IMR-90 (cell line): Measurements from ENCODE around the gene TARDBP. TPM values are rescaled to one million over a fixed set of nuclear protein-coding genes. Genes with fewer than 3 reads are reported as not detected.
A peak's percentile ranks its signal among the peaks of the same experiment; 100 is the strongest.

Source experiments
- ATAC-seq: fragments of 200-7000 bp; cut with Tn5 transposase; 2 replicates; pipeline ENCODE4 v1.9.1; 2020; ENCODE audit warnings: low read depth, mild to moderate bottlenecking, moderate library complexity
- BruUV-seq: library from RNA; stranded (reverse); fragments of 400-500 nt; replicated peaks from 2 replicates; lab custom pipeline; 2021; lab: Mats Ljungman, UMichigan
- CTCF ChIA-PET: fragments of 300-600 bp; formaldehyde crosslinking; extraction: SDS; loops from one replicate; lab custom pipeline; 2021; ENCODE audit warnings: antibody characterized with exemption; lab: Yijun Ruan, JAX
- POLR2A ChIA-PET: fragments of 300-600 bp; sonication (Branson Sonifier 250); formaldehyde crosslinking; loops from one replicate; lab custom pipeline; 2022; ENCODE audit warnings: antibody characterized with exemption; ENCODE audit not compliant: unreplicated experiment; lab: Charles Lee
- DNase-seq: peaks from one replicate; pipeline ENCODE4 v3.0.0; 2013
- H2AFZ ChIP-seq: replicated peaks from 2 replicates; pipeline ENCODE3; 2013; ENCODE audit warnings: low read length, mild to moderate bottlenecking; ENCODE audit not compliant: poor library complexity
- H2AK5ac ChIP-seq: 2 replicates; pipeline ENCODE4 v1.6.1; 2013; ENCODE audit warnings: low read depth, low read length, inconsistent platforms
- H2AK9ac ChIP-seq: replicated peaks from 2 replicates; pipeline ENCODE3; 2013; ENCODE audit warnings: mild to moderate bottlenecking, low read depth, low read length, moderate library complexity; ENCODE audit not compliant: poor library complexity
- H2BK120ac ChIP-seq: 2 replicates; pipeline ENCODE4 v1.6.1; 2013; ENCODE audit warnings: low read depth, low read length, inconsistent platforms
- H2BK15ac ChIP-seq: 3 replicates; pipeline ENCODE4 v1.6.1; 2013; ENCODE audit warnings: low read depth, low read length, inconsistent platforms
- H2BK20ac ChIP-seq: 2 replicates; pipeline ENCODE4 v1.6.1; 2013; ENCODE audit warnings: low read depth, mild to moderate bottlenecking, inconsistent platforms, low read length, moderate library complexity
- H2BK5ac ChIP-seq: 2 replicates; pipeline ENCODE4 v1.6.1; 2013; ENCODE audit warnings: mild to moderate bottlenecking, low read depth, low read length, inconsistent platforms; ENCODE audit not compliant: poor library complexity, severe bottlenecking
- H3K14ac ChIP-seq: replicated peaks from 2 replicates; pipeline ENCODE4 v1.6.1; 2013; ENCODE audit warnings: low read depth, low read length, inconsistent platforms
- H3K18ac ChIP-seq: 2 replicates; pipeline ENCODE4 v1.6.1; 2013; ENCODE audit warnings: low read depth, low read length, control low read depth
- H3K23ac ChIP-seq: 2 replicates; pipeline ENCODE4 v1.6.1; 2013; ENCODE audit warnings: low read depth, low read length, inconsistent platforms
- H3K27ac ChIP-seq: 2 replicates; pipeline ENCODE4 v1.5.1; 2013; ENCODE audit warnings: mild to moderate bottlenecking, control low read depth, low read length; ENCODE audit not compliant: insufficient read depth
- H3K27me3 ChIP-seq: 2 replicates; pipeline ENCODE4 v1.6.1; 2013; ENCODE audit warnings: low read length; ENCODE audit not compliant: control insufficient read depth, insufficient read depth
- H3K36me3 ChIP-seq: 2 replicates; pipeline ENCODE4 v1.6.1; 2013; ENCODE audit warnings: low read length, mixed read lengths; ENCODE audit not compliant: control insufficient read depth, insufficient read depth
- H3K4ac ChIP-seq: 2 replicates; pipeline ENCODE4 v1.6.1; 2013; ENCODE audit warnings: low read depth, low read length, inconsistent platforms
- H3K4me1 ChIP-seq: 2 replicates; pipeline ENCODE4 v1.6.1; 2013; ENCODE audit warnings: low read length, mixed read lengths; ENCODE audit not compliant: control insufficient read depth, insufficient read depth
- H3K4me2 ChIP-seq: 2 replicates; pipeline ENCODE4 v1.6.1; 2013; ENCODE audit warnings: low read depth, mild to moderate bottlenecking, control low read depth, low read length, moderate library complexity
- H3K4me3 ChIP-seq: 2 replicates; pipeline ENCODE4 v1.5.1; 2013; ENCODE audit warnings: low read depth, mild to moderate bottlenecking, control low read depth, low read length, moderate library complexity; ENCODE audit not compliant: insufficient read depth
- H3K56ac ChIP-seq: 2 replicates; pipeline ENCODE4 v1.6.1; 2013; ENCODE audit warnings: low read length, inconsistent platforms; ENCODE audit not compliant: insufficient read depth; ENCODE audit errors: extremely low read depth
- H3K79me1 ChIP-seq, 2 experiments: 2 replicates each; pipeline ENCODE4 v1.6.1; 2013; ENCODE audit warnings: low read length in 2 of 2, inconsistent platforms in 1 of 2, low read depth in 1 of 2
- H3K9ac ChIP-seq: 2 replicates; pipeline ENCODE4 v1.6.1; 2013; ENCODE audit warnings: low read depth, low read length, control low read depth
- H3K9me1 ChIP-seq: 2 replicates; pipeline ENCODE4 v1.6.1; 2013; ENCODE audit warnings: low read length, inconsistent platforms; ENCODE audit not compliant: insufficient read depth
- H3K9me3 ChIP-seq: 2 replicates; pipeline ENCODE4 v1.6.1; 2013; ENCODE audit warnings: low read length; ENCODE audit not compliant: control insufficient read depth, insufficient read depth
- H4K20me1 ChIP-seq: 2 replicates; pipeline ENCODE4 v1.6.1; 2013; ENCODE audit warnings: low read length, inconsistent platforms; ENCODE audit not compliant: insufficient read depth
- H4K5ac ChIP-seq: 2 replicates; pipeline ENCODE4 v1.6.1; 2013; ENCODE audit warnings: mild to moderate bottlenecking, low read depth, low read length, control low read depth
- H4K8ac ChIP-seq, 2 experiments: 2 replicates each; pipeline ENCODE4 v1.6.1; 2013; ENCODE audit warnings: low read depth in 2 of 2, low read length in 2 of 2, control low read depth in 1 of 2, inconsistent platforms in 1 of 2
- H4K91ac ChIP-seq: 2 replicates; pipeline ENCODE4 v1.6.1; 2013; ENCODE audit warnings: low read depth, low read length, inconsistent platforms; ENCODE audit not compliant: insufficient read depth
- MAZ ChIP-seq: IDR thresholded peaks from 2 replicates; pipeline ENCODE4 v1.6.1; 2012; ENCODE audit warnings: low read depth, mild to moderate bottlenecking, low read length, improper control_type of control experiment, moderate library complexity, borderline replicate concordance
- RFX5 ChIP-seq: IDR thresholded peaks from 2 replicates; pipeline ENCODE4 v1.8.0; 2012; ENCODE audit warnings: low read depth, mild to moderate bottlenecking, low read length, moderate library complexity
- WGBS, 2 experiments: methylation state at CpG; one replicate each; pipeline versions ENCODE4 v1.1.5 to v1.1.7; 2013; ENCODE audit warnings: missing lambda C conversion rate in 2 of 2; ENCODE audit not compliant: insufficient read length in 1 of 2; ENCODE audit errors: extremely low coverage in 2 of 2; 5-methylcytosine and 5-hydroxymethylcytosine counted together
- dilution Hi-C: fragments of 300-500 bp; cut with HindIII; formaldehyde crosslinking; loops from one replicate; pipeline ENCODE4 v1.14.3; 2018; ENCODE audit warnings: low sequenced_read_pairs; ENCODE audit not compliant: unreplicated experiment
- in situ Hi-C: fragments of 300-500 bp; cut with MboI; formaldehyde crosslinking; loops from 3 replicates; pipeline ENCODE4 v1.14.3; 2019; ENCODE audit warnings: low sequenced_read_pairs, inconsistent platforms, mixed read lengths
- intact Hi-C: fragments of 100-400 bp; cut with micrococcal nuclease; formaldehyde crosslinking; loops from 2 replicates; pipeline ENCODE4 v1.10.0; 2022
- polyA plus RNA-seq, 3 experiments: library from polyadenylated mRNA; depleted of rRNA; stranded (reverse); fragments of >200 nt; gene quantifications; 2 replicates each; pipeline ENCODE4 v1.2.3, GENCODE V29; 2012; ENCODE audit warnings: low replicate concordance in 1 of 3
- total RNA-seq: library from RNA; depleted of rRNA; stranded (reverse); fragments of >200 nt; gene quantifications from 2 replicates; pipeline ENCODE4 v1.2.3, GENCODE V29; 2012

Gene TARDBP
- total and polyA plus RNA-seq, 2 of the 4 experiments (the other 2 are of a cell fraction): 36.7 to 161 TPM

DNA sequence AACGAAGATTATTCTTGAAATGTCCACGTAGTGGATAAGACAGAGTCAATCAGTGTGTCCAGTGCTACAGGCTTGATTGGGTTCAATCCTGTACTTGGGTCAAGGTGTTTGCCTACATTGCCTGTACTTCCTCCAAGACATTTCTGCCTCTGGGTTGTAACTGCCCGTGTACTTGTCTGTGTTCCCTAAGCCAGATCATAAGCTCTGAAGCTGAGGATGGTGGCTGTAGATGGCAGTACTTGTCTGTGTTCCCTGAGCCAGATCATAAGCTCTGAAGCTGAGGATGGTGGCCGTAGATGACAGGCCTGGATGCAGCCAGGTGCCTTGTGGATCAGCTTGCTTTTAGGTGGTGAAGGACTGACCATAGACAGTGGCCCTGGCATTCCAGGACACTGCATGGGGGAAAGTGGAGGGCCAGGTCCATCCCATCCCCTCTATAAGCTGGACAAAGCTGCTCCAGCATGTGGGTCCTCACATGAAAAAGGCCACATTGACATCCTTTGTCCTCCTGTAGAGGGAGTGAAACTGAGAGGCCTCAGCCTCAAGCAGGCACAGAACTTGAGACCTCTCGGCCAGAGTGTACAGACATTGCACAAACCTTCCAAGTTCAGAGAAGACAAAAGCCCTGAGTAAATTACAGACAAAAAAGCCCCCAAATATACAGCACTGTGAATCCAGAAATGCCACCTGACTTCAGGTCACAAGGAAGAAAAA is 49.4 kb downstream of the TARDBP start:
- no peak overlapping the region for H2BK120ac ChIP-seq
- peak overlapping the region; percentile 41 for H3K23ac ChIP-seq
- H3K4me3 ChIP-seq: no peak overlapping the region
- H3K9me1 ChIP-seq: peaks cover 8% of the 10 kb centered on the region; the same call in 1 of the 2 replicates
- H4K5ac ChIP-seq: no peak overlapping the region
- ChIA-PET CTCF (interaction anchor here (1.7 kb wide), 1 partner anchor 24 kb away, joined by 9 read pairs; no protein-coding TSS in a partner anchor), POLR2A (no interaction called here)
- H3K18ac ChIP-seq: no peak overlapping the region
- no peak for ATAC-seq
- dilution Hi-C loops: no loop called here
- peaks cover 28 to 46% of the 10 kb centered on the region in 2 experiments for H3K79me1 ChIP-seq
- H2BK20ac ChIP-seq: no peak overlapping the region
- H3K27ac ChIP-seq: no peak overlapping the region
- H4K20me1 ChIP-seq: no peaks in the 10 kb centered on the region; the same call in 1 of the 2 replicates
- TF ChIP-seq RFX5: no peak
- no peak for TF ChIP-seq MAZ
- no peak overlapping the region for H4K91ac ChIP-seq
- peaks cover 30% of the 10 kb centered on the region for H3K36me3 ChIP-seq
- peak overlapping the region; percentile 33 for H2AK9ac ChIP-seq
- DNase-seq: no peak
- intact Hi-C loops: no loop called here
- peak overlapping the region; percentile 22; the same call in 1 of the 2 replicates for H2AK5ac ChIP-seq
- no peak overlapping the region for H3K4ac ChIP-seq
- peak overlapping the region; percentile 40 for H2AFZ ChIP-seq
- H3K4me1 ChIP-seq: peaks cover 8% of the 10 kb centered on the region
- no peak overlapping the region for H3K9ac ChIP-seq
- no peaks in the 10 kb centered on the region for H3K9me3 ChIP-seq
- no peak overlapping the region for H3K4me2 ChIP-seq
- H3K14ac ChIP-seq: no peak overlapping the region
- H3K56ac ChIP-seq: no peak overlapping the region
- H3K27me3 ChIP-seq: no peaks in the 10 kb centered on the region
- H2BK5ac ChIP-seq: no peak overlapping the region
- H4K8ac ChIP-seq: 0 out of 4 replicates have a peak overlapping the region, but pooled peaks of 1 of the 2 experiments have one; percentile 42
- no peak overlapping the region for H2BK15ac ChIP-seq
- BruUV-seq: no TSS peak
- no CpG with 5 or more reads among the region's 5 CpGs for WGBS, 2 experiments
- in situ Hi-C loops: no loop called here
